ENCODE results near the gene SSRP1. TPM values are rescaled to one million over a fixed set of nuclear protein-coding genes. Genes with fewer than 3 reads are reported as not detected.

The SSRP1 gene
- total RNA-seq, 1 donor from 2014 or later: 131 TPM

DNA sequence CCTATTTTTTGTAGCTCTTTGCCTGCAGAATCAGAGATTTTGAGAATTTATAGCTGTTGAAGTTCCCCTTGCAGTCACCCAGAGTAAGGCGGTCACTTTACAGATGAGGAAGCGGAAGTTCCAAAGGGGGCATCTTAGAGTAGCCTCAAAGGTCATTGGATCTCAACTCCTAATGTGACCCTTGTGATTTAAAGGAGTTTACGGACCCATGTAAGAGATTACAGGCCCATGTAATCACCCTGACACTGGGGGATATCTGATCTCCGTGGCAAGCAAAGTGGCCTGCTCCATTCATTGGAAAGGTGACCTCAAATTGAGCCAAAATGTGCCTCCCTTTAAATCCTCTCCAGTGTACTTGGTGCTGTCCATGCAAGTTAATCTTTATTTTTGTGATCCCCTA, 18.2 kb upstream of the SSRP1 start:
- DNase-seq (ENCODE audit: low spot score, unreplicated experiment): no peak
- Mint-ChIP-seq H3K4me1 (ENCODE audit: low read depth) (peaks cover 6% of the 10 kb centered on the region), H3K27ac (no peak overlapping the region), H3K36me3 (ENCODE audit: insufficient read depth) (no peaks in the 10 kb centered on the region), H3K9me3 (ENCODE audit: low read depth) (peaks cover 4% of the 10 kb centered on the region), H3K4me3 (ENCODE audit: low read depth) (no peak overlapping the region), H3K27me3 (peaks cover 3% of the 10 kb centered on the region)
- no peak for TF ChIP-seq CTCF (IDR thresholded peaks at IDR 0.05; ENCODE audit: unreplicated experiment)

DNA sequence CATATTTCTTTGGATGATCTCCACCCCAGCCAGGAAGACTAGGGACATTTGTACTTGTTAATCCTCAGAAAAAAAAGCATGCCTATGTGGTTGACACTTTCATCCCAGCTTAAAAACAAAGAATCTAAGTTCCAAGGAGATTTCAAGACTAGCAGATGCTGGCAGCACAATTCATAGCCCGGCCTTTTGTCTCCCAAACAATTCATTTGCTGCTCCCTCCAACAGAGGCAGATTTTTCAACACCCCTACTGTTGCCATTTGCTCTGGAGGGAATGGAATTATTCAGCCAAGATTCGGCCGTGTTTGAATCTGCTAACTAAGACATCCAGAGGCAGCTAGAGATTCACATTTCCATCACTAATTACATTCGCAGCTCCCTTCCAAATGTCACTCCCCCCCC, 17.8 kb upstream of the SSRP1 start:
- Mint-ChIP-seq H3K27ac (no peak overlapping the region), H3K9me3 (ENCODE audit: low read depth) (peaks cover 4% of the 10 kb centered on the region), H3K36me3 (ENCODE audit: insufficient read depth) (no peaks in the 10 kb centered on the region), H3K4me3 (ENCODE audit: low read depth) (no peak overlapping the region), H3K27me3 (peaks cover 7% of the 10 kb centered on the region), H3K4me1 (ENCODE audit: low read depth) (peaks cover 2% of the 10 kb centered on the region)
- DNase-seq (ENCODE audit: low spot score, unreplicated experiment): no peak
- TF ChIP-seq CTCF (IDR thresholded peaks at IDR 0.05; ENCODE audit: unreplicated experiment): no peak

- H3K36me3 Mint-ChIP-seq (ENCODE audit: insufficient read depth): no peaks in the 10 kb centered on the region
Measured at GRCh38 chr11:57353036-57353435, 17.3 kb upstream of the SSRP1 start.

DNA sequence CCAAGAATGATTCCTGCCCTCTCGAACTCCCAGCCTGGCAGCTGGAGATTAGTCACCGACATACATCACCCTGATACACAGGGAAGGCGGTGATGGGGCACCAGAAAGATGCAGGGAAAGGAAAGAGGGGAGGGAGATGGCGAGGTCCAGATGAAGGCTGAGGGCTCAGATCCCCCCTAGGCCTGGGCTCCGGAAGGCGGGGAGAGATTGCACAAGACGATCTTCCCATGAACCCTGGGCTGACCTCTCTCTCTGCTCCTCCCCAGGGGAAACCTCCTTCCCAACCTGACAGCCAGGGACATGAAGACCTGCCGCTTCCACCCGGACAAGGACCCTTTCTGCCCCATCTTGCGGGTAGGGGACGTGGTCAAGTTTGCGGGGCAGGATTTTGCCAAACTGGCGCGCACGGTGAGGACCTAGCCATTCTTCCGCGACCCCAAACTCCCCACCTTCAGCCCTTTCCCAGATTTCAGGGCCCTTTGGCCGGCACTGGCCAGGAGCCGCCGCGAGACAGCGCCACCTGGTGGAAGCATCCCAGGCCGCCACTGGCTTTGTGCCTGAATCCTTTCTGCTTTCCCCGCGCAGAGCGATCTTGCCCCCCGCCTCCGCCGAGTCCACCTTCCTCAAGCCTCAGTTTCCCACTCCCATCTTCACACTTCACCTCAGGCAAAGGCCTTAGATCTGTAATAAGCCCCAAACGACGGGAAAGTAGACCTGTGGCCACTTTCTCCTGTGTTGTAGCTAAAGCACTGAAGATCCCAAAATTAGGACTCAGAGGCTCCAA, 14.0 kb upstream of the SSRP1 start:
- H3K27me3 Mint-ChIP-seq: peaks cover 4% of the 10 kb centered on the region
- peaks cover 8% of the 10 kb centered on the region for H3K4me1 Mint-ChIP-seq (ENCODE audit: low read depth)
- peak; percentile 71 for DNase-seq (ENCODE audit: low spot score, unreplicated experiment)
- no peak overlapping the region for H3K27ac Mint-ChIP-seq
- no peak overlapping the region for H3K4me3 Mint-ChIP-seq (ENCODE audit: low read depth)
- TF ChIP-seq CTCF (IDR thresholded peaks at IDR 0.05; ENCODE audit: unreplicated experiment): peak; percentile 93
- H3K9me3 Mint-ChIP-seq (ENCODE audit: low read depth): peaks cover 4% of the 10 kb centered on the region
- no peaks in the 10 kb centered on the region for H3K36me3 Mint-ChIP-seq (ENCODE audit: insufficient read depth)

More at GRCh38 chr11:57353036-57353435, 17.3 kb upstream of the SSRP1 start:
- H3K4me3 Mint-ChIP-seq (ENCODE audit: low read depth): no peak overlapping the region
- H3K27ac Mint-ChIP-seq: no peak overlapping the region
- no peak for TF ChIP-seq CTCF (IDR thresholded peaks at IDR 0.05; ENCODE audit: unreplicated experiment)
- H3K9me3 Mint-ChIP-seq (ENCODE audit: low read depth): peaks cover 4% of the 10 kb centered on the region
- H3K4me1 Mint-ChIP-seq (ENCODE audit: low read depth): peaks cover 2% of the 10 kb centered on the region
- no peak for DNase-seq (ENCODE audit: low spot score, unreplicated experiment)
- peaks cover 7% of the 10 kb centered on the region for H3K27me3 Mint-ChIP-seq

GRCh38 chr11:57348636-57349313, 13.1 kb upstream of the SSRP1 start:
- no peak for TF ChIP-seq CTCF (IDR thresholded peaks at IDR 0.05; ENCODE audit: unreplicated experiment)
- no peak for DNase-seq (ENCODE audit: low spot score, unreplicated experiment)
- peaks cover 4% of the 10 kb centered on the region for H3K27me3 Mint-ChIP-seq
- H3K36me3 Mint-ChIP-seq (ENCODE audit: insufficient read depth): no peaks in the 10 kb centered on the region
- H3K27ac Mint-ChIP-seq: peak overlapping the region; percentile 3
- H3K4me1 Mint-ChIP-seq (ENCODE audit: low read depth): peaks cover 8% of the 10 kb centered on the region
- no peak overlapping the region for H3K4me3 Mint-ChIP-seq (ENCODE audit: low read depth)
- peaks cover 4% of the 10 kb centered on the region for H3K9me3 Mint-ChIP-seq (ENCODE audit: low read depth)
